OCI-LY7 (cell line): ENCODE results near the gene TMPRSS3.

Experiments
- CTCF ChIP-seq: fragments of 200-600 bp; sonication (generic); conservative IDR thresholded peaks from 2 replicates; pipeline ENCODE4 v1.5.1; 2014; ENCODE audit warnings: mild to moderate bottlenecking, antibody characterized with exemption, low read length, moderate library complexity, mixed read lengths
- EZH2phosphoT487 ChIP-seq: fragments of 200-600 bp; sonication (generic); IDR thresholded peaks from 2 replicates; pipeline ENCODE4 v1.6.1; 2018; ENCODE audit warnings: low read depth, borderline replicate concordance, mild to moderate bottlenecking, mixed run types, antibody characterized with exemption, low read length, moderate library complexity, mixed read lengths

GRCh38 chr21:42356046-42356445, 39.8 kb downstream of the TMPRSS3 start:
- TF ChIP-seq CTCF: no peak
- TF ChIP-seq EZH2phosphoT487: no peak
